ENCODE data around the gene CXCR3.
"Not testable (repeated sequence)": the region's sequence is repeated elsewhere in the genome, so short reads cannot be mapped to it uniquely, and the experiment has no call there.

Gene CXCR3

DNA sequence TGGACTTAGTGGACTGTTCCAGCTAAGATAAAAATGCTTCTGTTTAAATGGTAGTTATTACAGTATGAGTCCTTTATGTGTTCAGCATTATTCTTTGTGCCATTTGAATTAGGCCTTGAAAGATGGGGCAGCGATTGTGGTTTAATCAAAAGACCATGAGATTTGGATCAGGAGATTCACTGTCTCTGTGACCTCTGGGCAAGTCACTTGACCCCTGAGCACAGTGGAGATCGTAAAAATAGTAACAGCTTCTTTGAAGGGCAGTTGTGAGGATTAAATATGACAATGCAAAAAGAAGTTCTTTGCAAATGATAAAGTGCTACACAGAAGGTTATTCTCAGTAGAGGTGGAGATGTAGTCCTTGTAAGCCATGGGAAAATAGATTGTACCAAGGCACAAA is 10.8 kb downstream of the CXCR3 start:
- DNase-seq: no peak

- no peak for DNase-seq
Measured at GRCh38 chrX:71606536-71607216, 11.6 kb downstream of the CXCR3 start.

- DNase-seq: no peak
Measured at GRCh38 chrX:71604796-71605568, 13.3 kb downstream of the CXCR3 start.

- peak; percentile 2 for DNase-seq
Measured at GRCh38 chrX:71604141-71604540, 14.2 kb downstream of the CXCR3 start.

DNA sequence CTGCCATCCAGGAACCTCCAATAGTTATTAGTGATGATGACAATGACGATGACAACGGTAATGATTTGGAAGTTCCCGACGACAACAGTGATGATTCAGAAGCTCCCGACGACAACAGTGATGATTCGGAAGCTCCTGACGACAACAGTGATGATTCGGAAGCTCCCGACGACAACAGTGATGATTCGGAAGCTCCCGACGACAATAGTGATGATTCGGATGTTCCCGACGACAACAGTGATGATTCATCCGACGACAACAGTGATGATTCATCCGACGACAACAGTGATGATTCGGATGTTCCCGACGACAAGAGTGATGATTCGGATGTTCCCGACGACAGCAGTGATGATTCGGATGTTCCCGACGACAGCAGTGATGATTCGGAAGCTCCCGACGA is 14.7 kb downstream of the CXCR3 start:
- DNase-seq: no peak

GRCh38 chrX:71599965-71600364 is 18.3 kb downstream of the CXCR3 start:
- no peak for DNase-seq

GRCh38 chrX:71593210-71593609 is 25.1 kb downstream of the CXCR3 start:
- DNase-seq: not testable (repeated sequence)

GRCh38 chrX:71586929-71587328 is 31.4 kb downstream of the CXCR3 start:
- no peak for DNase-seq

- DNase-seq: no peak
Measured at GRCh38 chrX:71581210-71581609, 37.1 kb downstream of the CXCR3 start.

GRCh38 chrX:71579990-71580380 is 38.3 kb downstream of the CXCR3 start:
- no peak for DNase-seq

DNA sequence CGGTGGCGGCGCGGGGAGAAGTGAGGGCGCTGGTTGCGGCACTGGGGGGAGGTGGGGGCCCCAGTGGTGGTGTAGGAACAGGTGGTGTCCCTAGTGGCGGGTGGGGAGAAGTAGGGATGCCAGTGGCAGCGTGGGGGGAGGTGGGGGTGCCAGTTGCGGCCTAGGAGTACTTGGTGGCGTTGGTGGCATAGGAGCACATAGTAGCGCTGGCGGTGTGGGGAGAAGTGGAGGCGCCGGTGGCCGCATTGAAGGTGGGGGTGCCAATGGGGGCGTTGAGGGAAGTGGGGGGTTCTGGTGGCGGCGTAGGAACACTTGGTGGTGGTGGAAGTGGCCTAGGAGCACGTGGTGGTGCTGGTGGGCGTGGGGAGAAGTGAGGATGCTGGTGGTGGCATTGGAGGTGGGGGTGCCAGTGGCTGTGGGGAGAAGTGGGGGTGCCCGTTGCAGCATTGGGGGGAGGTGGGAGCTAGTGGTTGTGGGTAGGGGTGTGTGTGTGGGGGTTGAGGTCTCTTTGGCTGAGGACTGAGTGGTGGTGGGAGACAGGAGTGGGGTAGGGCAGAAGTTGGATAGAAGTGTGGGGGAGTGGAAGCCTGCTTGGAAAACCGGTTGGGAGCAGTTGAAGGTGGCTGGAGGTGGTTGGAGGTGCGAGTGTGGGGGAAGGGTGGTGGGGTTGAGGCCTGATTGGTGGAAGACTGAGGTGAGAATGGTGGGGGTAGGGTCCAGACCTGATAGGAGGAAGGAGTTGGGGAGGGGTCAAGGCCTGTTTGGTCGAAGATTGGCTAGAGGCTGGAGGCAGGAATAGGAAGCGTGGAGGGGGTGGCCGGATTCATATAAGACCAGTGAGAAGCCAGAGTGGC is 38.9 kb downstream of the CXCR3 start:
- DNase-seq: no peak

GRCh38 chrX:71578253-71579135 is 39.8 kb downstream of the CXCR3 start, which contains the start of gene GCNA:
Gene GCNA, plus strand, starts transcription at chrX:71578437. Its CDS starts 2,385 bp downstream, at chrX:71580822.
- DNase-seq: no peak

GRCh38 chrX:71577682-71578081 is 40.6 kb downstream of the CXCR3 start:
- no peak for DNase-seq

DNA sequence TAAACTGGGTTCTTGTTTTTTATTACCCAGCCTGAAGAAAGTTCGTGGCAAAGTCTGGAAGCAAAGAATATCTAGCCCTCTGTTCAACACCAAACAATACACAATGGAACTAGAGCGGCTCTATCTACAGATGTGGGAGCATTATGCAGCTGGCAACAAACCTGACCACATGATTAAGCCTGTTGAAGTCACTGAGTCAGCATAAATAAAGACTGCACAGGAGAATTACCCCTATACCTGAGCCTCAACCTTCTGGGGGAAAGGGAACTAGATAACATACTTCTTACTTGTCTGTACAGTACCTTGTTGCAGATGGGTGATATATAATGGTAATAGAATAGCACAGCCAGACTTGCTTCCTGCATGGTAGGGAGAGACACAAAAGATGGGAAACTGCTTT is 44.7 kb downstream of the CXCR3 start:
- DNase-seq: no peak

DNA sequence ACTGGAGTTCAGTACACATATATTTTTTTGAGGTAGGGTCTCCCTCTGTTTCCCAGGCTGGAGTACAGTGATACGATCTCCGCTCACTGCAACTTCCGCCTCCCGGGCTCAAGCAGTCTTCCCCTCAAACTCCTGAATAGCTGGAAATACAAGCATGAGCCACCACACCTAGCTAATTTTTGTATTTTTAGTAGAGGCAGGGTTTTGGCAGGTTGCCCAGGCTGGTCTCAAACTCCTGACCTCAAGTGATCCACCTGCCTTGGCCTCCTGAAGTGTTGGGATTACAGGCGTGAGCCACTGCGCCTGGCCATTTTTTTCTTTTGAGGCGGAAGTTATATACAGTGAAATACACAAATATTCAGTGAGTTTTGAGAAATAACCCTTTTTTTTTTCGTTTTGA is 46.9 kb downstream of the CXCR3 start:
- DNase-seq: not testable (repeated sequence)
